TTC549 (cell line): ENCODE results near the gene IFI30.

ENCODE experiments used
- FAIRE-seq: peaks from 2 replicates; lab custom pipeline; 2012; peaks lifted over from hg19 to GRCh38; lab: Jason Lieb, UNC

IFI30 gene

GRCh38 chr19:18225702-18226468 is 52.3 kb downstream of the IFI30 start, which contains the start of gene PDE4C:
PDE4C (minus strand) TSS chr19:18226438; CDS start chr19:18226415, 23 bp downstream.
- FAIRE-seq, result no peak

- no peak for FAIRE-seq
These were observed 53.6 kb downstream of the IFI30 start for GRCh38 chr19:18226956-18227780.
